SK-N-SH treated with all-trans-retinoic acid at 6 μM for 48 hours (cell line): ENCODE results near the gene CLDND2.

Experiments
- BACH2 ChIP-seq: fragments of 250-450 bp; sonication (Bioruptor Pico); IDR thresholded peaks from 2 replicates; pipeline ENCODE4 v1.9.0; 2021; ENCODE audit warnings: mild to moderate bottlenecking, borderline replicate concordance
- GLIS3 ChIP-seq: fragments of 250-450 bp; sonication (Bioruptor Pico); IDR thresholded peaks from 2 replicates; pipeline ENCODE4 v1.5.0; 2020; ENCODE audit warnings: mild to moderate bottlenecking, moderate library complexity
- SNAI2 ChIP-seq: fragments of 250-450 bp; sonication (Bioruptor Pico); IDR thresholded peaks from 2 replicates; pipeline ENCODE4 v1.5.0; 2020; ENCODE audit warnings: mild to moderate bottlenecking, moderate library complexity
- TCF4 ChIP-seq: fragments of 250-450 bp; sonication (Bioruptor Pico); IDR thresholded peaks from 2 replicates; pipeline ENCODE4 v1.8.0; 2021; ENCODE audit warnings: mild to moderate bottlenecking, moderate library complexity, borderline replicate concordance
- ZNF565 ChIP-seq: fragments of 450-650 bp; formaldehyde crosslinking; conservative IDR thresholded peaks from 2 replicates; pipeline ENCODE4 v1.5.0; 2020; ENCODE audit warnings: low read depth, mild to moderate bottlenecking, moderate library complexity
- TF ChIP-seq, protein P1 (sequence below): fragments of 250-450 bp; sonication (Bioruptor Pico); IDR thresholded peaks from 2 replicates; pipeline ENCODE4 v1.5.1; 2021; ENCODE audit warnings: mild to moderate bottlenecking, moderate library complexity
- TF ChIP-seq, protein P2 (sequence below): fragments of 250-450 bp; sonication (Bioruptor Pico); IDR thresholded peaks from 2 replicates; pipeline ENCODE4 v1.8.0; 2020; ENCODE audit warnings: mild to moderate bottlenecking, moderate library complexity, borderline replicate concordance

DNA sequence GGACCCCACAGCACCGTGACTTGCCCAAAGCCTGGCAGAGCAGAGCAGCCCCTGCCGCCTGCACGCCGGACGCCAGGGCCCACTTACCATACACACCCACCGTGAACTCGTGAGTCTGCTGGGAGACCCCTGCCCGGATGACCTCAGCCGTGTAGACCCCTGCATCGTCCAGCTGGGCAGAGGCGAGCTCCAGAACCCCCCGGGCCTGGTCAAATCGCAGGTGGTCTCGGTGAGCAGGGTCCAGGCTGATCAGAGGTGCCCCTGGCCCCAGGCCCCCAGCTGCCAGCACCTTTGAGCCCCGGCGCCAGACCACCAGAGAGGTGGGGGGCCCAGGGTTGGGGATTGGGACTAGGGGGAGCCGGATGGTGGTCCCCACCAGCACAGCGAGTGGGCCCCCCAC is 27.7 kb downstream of the CLDND2 start:
- TF ChIP-seq BACH2 (CRISPR knock-in tag) (no peak), GLIS3 (CRISPR knock-in tag) (no peak), SNAI2 (CRISPR knock-in tag) (no peak), ZNF565 (CRISPR knock-in tag) (no peak), TCF4 (CRISPR knock-in tag) (no peak)
- TF ChIP-seq, protein P1, sequence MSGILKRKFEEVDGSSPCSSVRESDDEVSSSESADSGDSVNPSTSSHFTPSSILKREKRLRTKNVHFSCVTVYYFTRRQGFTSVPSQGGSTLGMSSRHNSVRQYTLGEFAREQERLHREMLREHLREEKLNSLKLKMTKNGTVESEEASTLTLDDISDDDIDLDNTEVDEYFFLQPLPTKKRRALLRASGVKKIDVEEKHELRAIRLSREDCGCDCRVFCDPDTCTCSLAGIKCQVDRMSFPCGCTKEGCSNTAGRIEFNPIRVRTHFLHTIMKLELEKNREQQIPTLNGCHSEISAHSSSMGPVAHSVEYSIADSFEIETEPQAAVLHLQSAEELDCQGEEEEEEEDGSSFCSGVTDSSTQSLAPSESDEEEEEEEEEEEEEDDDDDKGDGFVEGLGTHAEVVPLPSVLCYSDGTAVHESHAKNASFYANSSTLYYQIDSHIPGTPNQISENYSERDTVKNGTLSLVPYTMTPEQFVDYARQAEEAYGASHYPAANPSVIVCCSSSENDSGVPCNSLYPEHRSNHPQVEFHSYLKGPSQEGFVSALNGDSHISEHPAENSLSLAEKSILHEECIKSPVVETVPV (CRISPR knock-in tag), result no peak
- TF ChIP-seq, protein P2, sequence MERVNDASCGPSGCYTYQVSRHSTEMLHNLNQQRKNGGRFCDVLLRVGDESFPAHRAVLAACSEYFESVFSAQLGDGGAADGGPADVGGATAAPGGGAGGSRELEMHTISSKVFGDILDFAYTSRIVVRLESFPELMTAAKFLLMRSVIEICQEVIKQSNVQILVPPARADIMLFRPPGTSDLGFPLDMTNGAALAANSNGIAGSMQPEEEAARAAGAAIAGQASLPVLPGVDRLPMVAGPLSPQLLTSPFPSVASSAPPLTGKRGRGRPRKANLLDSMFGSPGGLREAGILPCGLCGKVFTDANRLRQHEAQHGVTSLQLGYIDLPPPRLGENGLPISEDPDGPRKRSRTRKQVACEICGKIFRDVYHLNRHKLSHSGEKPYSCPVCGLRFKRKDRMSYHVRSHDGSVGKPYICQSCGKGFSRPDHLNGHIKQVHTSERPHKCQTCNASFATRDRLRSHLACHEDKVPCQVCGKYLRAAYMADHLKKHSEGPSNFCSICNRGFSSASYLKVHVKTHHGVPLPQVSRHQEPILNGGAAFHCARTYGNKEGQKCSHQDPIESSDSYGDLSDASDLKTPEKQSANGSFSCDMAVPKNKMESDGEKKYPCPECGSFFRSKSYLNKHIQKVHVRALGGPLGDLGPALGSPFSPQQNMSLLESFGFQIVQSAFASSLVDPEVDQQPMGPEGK, result no peak
